Right forelimb (tissue), 1 donor: ENCODE measurements around the gene MYLK4.

Experiments used
- DNase-seq: peaks from one replicate; pipeline ENCODE4 v3.0.0-alpha.2; 2018

The MYLK4 gene

GRCh38 chr6:2693231-2693630, 57.5 kb downstream of the MYLK4 start:
- DNase-seq: no peak

DNA sequence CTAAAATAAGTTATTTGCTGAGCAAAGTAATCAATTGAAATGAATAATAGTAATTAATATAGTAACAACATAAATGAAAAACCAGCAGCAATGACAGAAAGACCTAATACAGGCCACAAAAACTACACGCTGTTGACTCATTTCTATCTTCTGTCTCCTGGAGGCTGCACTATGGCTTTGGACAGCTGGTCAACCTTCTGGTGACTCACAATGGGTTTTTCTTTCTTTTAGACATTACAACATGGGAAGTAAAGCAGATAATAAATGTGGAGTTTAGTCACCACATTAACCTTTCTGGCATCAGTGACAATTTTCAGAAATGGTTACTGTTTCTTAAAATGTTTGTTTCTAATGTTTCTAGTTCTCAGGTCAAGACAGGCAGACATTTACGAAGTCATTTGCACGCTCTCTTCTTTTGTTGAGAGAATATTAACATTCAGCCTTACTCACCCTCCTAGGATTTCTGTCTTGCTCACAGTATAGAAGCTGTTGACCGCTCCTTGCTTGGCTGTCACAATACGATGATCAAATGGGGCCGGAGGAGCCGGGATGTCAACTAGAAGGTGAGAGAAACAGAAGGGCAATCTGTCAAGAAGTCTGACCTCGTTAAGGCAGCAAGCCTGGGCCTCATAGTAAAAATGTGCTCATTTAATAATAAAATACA, 62.2 kb downstream of the MYLK4 start:
- no peak for DNase-seq

DNA sequence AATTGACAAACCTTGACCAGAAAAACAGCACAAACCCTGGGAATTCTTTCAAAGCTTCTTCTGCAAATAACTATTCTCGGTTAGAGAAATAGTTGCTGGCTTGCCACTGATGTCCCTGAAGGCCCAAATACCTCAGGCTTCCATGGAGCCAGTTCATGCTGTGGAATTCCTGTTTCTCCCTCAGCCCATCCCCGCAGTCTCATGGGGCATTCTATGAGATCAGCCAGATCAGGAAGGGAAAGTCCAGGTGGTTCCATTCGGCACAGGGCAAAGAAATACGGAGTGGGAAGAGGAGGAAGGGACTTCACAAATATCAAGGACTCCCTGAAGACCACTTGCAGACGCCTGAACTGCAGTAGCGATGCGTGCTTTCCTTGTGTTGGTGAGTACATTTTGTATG, 63.3 kb downstream of the MYLK4 start:
- no peak for DNase-seq

DNA sequence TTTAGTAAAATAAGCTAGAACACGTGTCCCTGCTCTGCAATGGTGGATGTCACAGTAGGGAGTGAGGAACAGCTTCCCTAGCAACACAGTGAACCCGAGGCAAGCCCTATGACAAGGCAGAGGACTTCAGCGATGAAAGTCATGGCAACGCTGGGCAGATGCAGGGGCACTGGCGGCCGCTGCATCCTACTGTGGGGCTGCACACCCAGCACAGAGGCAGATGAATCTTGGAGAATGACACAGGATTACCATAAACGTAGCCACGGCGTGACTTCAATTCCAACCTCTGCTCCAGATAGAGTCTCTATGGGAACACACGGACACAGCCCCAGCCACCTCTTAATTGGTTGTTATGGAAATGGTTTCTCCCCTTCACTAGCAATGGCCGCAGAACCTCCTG, 64.2 kb downstream of the MYLK4 start:
- no peak for DNase-seq

GRCh38 chr6:2684766-2685754, 65.7 kb downstream of the MYLK4 start:
- no peak for DNase-seq

DNA sequence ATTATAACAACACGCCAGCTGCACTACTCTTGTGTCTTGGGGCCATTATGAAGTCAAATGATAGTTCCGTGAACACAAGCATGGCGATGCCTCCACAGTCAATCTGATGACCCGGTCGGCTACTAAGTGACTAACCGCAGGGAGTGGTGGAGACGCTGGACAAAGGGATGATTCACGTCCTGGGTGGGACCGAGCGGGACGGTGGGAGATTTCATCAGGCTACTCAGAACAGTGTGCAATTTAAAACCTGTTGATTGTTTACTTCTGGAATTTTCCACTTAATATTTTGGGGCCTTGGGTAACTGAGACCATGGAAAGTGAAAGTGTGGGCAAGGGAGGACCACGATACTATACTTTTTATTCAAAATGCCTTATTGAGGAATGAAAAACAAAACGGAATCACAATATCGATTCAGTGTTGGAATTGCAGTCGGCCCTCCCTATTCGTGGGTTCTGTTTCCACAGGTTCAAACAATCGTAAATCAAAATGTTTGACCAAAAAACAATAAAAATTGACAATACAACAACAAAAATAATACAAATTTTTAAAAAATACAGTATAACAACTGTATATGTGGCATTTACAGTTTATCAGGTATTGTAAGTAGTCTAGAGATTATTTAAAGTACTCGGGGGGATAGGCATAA, 66.5 kb downstream of the MYLK4 start:
- no peak for DNase-seq

DNA sequence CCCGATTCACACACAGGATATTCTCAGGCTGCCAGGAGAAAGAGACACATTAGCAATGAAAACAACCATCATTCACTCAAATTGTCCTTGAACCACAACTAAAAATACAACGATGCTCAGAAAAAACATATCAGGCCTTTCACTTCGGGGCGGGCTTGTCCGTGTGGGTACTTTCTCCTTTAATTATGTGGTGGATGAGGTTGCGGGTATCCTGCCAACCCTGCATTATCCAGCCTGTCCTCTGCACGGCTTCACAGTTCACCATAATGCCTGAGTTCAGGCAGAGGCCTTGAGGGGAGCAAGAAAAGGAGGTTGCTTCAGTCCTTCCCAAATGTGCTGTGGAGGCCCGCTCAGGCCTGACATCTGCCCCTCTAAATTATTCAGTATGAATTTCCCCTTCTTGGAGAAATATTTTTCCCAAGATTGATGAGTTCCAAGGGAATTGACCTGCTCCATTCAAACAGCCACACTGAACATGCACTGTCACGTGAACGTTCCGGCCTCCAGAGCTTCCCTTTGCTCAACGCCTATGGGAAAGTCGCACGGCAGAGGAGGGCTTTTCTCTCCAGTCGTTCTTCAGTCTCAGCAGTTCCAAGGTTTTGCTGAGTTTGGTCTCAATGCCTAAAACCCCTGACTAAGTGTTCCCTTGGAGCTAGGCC, 70.3 kb downstream of the MYLK4 start:
- DNase-seq: no peak

GRCh38 chr6:2677080-2677593, 73.6 kb downstream of the MYLK4 start:
- no peak for DNase-seq

- no peak for DNase-seq
These were observed 74.7 kb downstream of the MYLK4 start for GRCh38 chr6:2676048-2676447.

- no peak for DNase-seq
These were observed 75.9 kb downstream of the MYLK4 start for GRCh38 chr6:2674857-2675256.

- no peak for DNase-seq
These were observed 81.5 kb downstream of the MYLK4 start for GRCh38 chr6:2669067-2669700.

DNA sequence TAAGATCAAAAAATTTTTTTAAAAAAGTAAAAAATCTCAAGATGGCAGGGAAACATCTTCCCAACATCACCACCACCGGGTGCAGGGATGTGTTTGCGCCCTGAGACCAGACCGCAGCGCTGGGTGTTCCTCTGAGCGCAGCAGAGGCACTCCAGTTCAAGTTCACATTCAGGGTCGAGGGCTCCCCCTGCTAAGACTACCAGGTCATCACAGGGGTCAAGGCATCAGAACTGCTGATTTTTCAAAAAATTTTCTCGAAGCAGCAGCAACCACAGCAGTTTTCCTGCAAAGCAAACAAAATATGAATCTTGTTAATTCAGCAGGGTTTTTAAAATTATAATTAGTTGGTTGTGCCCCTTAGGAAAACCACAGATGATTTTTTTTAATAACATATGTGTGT, 83.1 kb downstream of the MYLK4 start:
- no peak for DNase-seq

DNA sequence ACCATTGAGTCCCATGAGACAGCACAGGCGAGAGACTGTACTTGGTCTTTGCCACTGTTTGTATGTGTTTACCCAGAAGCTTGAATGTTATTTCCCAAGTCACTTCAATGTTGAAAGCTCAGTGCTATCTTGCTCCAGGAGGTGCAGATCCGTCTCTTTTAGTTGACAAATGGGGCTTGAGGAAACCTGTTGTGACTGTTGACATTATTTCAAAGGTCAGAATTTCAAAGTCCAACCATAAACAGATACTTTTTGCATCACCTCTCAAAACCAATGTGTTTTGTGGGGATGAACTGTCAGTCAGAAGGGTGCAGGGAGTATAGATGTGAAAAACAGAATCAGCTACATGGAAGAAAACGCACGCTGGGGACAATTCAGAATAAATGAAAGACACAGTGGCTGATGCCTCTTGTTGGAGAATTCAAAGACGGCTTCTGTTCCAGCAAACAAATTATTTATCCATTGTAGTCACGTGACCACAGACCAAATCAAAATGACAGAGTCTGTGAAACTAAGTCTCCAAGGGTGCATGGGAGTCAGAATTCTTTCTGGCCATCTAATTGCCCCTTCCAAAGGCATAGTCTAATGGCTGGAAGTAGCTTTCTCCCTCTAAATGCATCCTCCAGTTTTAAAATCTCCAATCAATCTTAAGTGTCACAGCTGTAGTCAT, 83.7 kb downstream of the MYLK4 start:
- DNase-seq: no peak

DNA sequence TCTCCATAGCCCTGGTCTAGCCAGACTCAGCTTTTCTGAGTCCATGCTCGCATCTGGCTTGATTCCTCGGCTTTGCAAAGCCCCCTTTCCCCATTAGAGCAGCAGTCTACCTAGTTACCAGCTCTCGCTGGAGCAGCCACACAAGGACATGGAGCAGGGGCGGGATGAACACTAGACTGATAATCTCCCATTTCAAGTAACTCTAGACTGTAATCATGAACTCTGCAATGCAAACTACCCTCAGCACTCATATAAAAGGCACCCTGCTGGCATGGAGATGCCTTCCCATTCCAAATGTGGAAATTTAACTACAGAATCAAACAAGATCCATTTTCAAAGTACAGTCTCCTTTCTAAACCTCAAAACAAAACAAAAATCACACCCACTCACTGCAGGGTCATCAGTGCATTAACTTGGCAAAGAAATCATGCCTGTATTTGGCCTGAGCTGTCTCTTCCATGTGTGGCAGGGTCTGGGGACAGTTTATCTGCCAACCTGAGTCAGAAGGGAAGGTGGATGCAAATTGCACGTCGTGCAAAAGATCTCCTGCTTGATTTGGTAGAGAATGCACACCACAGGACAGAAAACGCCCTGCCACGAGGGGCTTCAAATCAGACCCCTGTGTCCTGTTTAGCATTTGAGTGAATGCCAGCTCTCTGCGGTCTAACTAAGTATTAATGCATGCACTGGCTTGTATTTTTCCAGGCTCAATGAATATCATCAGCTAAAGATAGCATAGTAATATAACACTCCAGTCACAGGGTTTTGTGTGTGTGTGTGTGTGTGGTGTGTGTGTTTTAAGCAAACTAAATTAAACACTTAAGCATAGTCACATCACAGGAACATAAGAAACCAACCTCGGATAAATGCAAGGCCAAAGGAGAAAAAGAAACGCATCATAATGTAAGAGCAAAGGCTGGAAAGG, 85.3 kb downstream of the MYLK4 start:
- no peak for DNase-seq

DNA sequence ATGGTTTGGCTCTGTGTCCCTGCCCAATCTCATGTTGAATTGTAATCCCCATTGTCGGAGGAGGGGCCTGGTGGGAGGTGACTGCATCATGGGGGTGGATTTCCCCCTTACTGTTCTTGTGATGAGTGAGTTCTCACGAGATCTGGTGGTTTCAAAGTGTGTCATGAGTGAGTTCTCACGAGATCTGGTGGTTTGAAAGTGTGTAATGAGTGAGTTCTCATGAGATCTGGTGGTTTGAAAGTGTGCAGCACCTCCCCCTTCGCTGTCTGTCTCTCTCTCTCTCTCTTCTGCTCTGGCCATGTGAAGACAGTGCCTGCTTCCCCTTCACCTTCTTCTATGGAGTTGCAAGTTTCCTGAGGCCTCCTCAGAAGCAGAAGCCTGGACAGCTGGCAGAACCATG, 87.6 kb downstream of the MYLK4 start:
- DNase-seq: no peak

DNA sequence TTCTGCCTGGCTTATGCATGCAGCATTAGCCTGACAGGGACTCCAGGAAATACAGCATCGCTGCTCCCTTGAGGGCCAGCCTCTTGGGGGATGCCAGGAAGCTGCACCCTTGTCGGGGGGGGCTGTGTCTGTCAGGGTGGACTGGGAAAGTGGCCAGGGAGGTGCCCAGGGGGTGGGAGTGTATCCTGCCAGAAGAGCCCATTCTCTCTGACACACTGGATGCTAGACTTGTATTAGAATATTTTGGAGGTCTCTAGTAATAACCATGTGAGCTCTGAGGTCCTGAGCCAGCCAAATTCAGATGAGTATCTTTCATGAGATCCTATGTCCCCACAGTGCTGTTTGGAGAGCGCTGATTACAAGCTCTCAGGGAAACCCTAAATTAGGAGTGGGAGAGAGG, 89.1 kb downstream of the MYLK4 start:
- no peak for DNase-seq

GRCh38 chr6:2659882-2660281, 90.8 kb downstream of the MYLK4 start:
- DNase-seq: no peak

DNA sequence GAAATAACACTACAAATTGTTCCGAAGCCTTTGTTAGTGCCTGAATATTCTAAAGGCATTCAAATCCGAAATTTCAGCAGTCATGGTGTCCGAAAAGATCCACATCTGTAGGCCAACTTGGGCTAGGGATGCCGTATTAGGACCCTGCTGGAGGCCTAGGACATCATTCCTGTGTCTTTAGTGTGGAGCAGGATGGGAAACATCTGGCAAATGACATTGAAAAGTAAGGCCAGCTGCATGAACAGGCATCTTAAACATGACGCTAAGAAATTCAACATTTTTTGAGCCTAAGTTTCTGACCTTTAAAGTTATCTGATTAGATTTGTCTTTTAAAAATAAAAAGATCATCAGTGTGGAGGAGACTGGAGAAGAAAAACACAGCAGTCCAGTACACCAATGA, 91.3 kb downstream of the MYLK4 start:
- DNase-seq: no peak

GRCh38 chr6:2658788-2659187, 91.9 kb downstream of the MYLK4 start:
- no peak for DNase-seq

- DNase-seq: no peak
These were observed 94.2 kb downstream of the MYLK4 start for GRCh38 chr6:2656460-2657079.
